ENCODE measurements around the gene SNX4. TPM values are rescaled to one million over a fixed set of nuclear protein-coding genes. Genes with fewer than 3 reads are reported as not detected.

Gene SNX4
- total and polyA plus RNA-seq, 12 donors: 15.8 to 90.4 (median 43.0) TPM

DNA sequence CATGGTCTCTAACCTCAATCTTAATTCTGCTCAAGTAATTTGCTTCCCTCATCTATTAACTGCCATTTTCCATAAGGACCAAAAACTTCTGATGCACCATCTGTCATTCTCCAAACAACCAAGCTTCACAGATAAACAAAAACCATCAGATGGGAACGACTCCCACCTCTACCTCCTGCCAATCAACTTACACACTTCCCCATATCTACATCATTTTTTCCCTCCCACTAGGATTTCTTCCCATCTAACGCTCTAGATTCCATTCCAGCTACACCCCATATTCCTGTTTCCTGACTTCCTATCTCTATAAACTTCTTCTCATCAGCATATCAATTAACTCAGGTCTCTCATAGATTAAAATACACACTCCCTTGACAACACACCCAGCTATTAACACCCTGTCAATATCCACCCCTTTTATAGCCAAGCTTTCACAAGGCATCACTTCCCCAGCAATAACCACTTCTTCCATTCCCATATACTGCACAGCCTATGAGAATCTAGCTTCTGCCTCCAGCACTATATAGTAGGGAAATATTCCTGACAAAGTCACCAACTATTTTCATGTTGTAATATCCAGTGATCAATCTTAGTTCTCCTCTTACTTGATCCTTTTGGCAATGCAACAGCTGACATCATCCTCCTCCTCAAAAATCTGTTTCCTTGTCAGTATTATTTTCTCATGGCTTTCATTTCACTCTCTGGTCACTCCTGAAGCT, 39.2 kb downstream of the SNX4 start:
- 83 to 91% (median 89%) methylated on average over 2 of the region's 2 CpGs for WGBS, 4 donors
- H3K9me3 ChIP-seq (replicated peaks in 1 of 3): no peaks in the 10 kb centered on the region
- intact Hi-C loops (cut with DNase I): no loop called here
- DNase-seq: no peak
- TF ChIP-seq, protein P1, sequence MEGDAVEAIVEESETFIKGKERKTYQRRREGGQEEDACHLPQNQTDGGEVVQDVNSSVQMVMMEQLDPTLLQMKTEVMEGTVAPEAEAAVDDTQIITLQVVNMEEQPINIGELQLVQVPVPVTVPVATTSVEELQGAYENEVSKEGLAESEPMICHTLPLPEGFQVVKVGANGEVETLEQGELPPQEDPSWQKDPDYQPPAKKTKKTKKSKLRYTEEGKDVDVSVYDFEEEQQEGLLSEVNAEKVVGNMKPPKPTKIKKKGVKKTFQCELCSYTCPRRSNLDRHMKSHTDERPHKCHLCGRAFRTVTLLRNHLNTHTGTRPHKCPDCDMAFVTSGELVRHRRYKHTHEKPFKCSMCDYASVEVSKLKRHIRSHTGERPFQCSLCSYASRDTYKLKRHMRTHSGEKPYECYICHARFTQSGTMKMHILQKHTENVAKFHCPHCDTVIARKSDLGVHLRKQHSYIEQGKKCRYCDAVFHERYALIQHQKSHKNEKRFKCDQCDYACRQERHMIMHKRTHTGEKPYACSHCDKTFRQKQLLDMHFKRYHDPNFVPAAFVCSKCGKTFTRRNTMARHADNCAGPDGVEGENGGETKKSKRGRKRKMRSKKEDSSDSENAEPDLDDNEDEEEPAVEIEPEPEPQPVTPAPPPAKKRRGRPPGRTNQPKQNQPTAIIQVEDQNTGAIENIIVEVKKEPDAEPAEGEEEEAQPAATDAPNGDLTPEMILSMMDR (IDR thresholded peaks at IDR 0.05): no peak
- no peak for TF ChIP-seq POLR2A (IDR thresholded peaks at IDR 0.05)
- no peaks in the 10 kb centered on the region for H3K4me1 ChIP-seq (replicated peaks in 1 of 2)
- no peaks in the 10 kb centered on the region for H3K27me3 ChIP-seq
- H3K36me3 ChIP-seq (replicated peaks in 1 of 2): peaks cover 0 to 13% of the 10 kb centered on the region in 2 donors
- no peak overlapping the region for H3K4me3 ChIP-seq
- H3K27ac ChIP-seq: no peak overlapping the region

DNA sequence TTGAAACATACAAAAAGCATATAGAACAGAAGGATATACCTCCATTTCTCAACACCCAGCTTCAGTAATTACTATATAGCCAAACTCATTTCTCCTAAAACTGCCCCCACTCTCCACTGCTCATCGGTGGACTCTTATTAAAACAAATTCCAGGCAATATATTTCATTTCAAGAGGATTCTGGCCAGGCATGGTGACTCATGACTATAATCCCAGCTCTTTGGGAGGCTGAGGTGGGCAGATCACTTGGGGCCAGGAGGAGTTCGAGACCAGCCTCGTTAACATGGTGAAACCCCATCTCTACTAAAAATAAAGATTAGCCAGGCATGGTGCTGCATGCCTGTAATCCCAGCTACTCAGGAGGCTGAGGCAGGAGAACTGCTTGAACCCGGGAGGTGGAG, 40.9 kb downstream of the SNX4 start:
- no peak overlapping the region for H3K4me3 ChIP-seq
- intact Hi-C loops (cut with DNase I): no loop called here
- WGBS, 4 donors: 93 to 99% (median 94%) methylated on average over 4 of the region's 4 CpGs

GRCh38 chr3:125478326-125478725, 41.7 kb downstream of the SNX4 start:
- no peak for TF ChIP-seq POLR2A (IDR thresholded peaks at IDR 0.05)
- TF ChIP-seq, protein P1 (IDR thresholded peaks at IDR 0.05): no peak
- Histone ChIP-seq H3K27me3 (no peaks in the 10 kb centered on the region), H3K36me3 (replicated peaks in 1 of 2) (peaks cover 0 to 31% of the 10 kb centered on the region in 2 donors), H3K4me3 (no peak overlapping the region), H3K4me1 (replicated peaks in 1 of 2) (no peaks in the 10 kb centered on the region), H3K9me3 (replicated peaks in 1 of 3) (no peaks in the 10 kb centered on the region), H3K27ac (no peak overlapping the region)
- 84 to 93% (median 85%) methylated on average over 2 of the region's 2 CpGs for WGBS, 4 donors
- intact Hi-C loops (cut with DNase I): no loop called here
- no peak for DNase-seq

More for the DNA sequence above, 40.9 kb downstream of the SNX4 start:
- H3K4me1 ChIP-seq (replicated peaks in 1 of 2): no peaks in the 10 kb centered on the region
- peaks cover 0 to 24% of the 10 kb centered on the region in 2 donors for H3K36me3 ChIP-seq (replicated peaks in 1 of 2)
- no peak for TF ChIP-seq POLR2A (IDR thresholded peaks at IDR 0.05)
- TF ChIP-seq, protein P1 (IDR thresholded peaks at IDR 0.05): no peak
- no peaks in the 10 kb centered on the region for H3K27me3 ChIP-seq
- no peak for DNase-seq
- H3K27ac ChIP-seq: no peak overlapping the region
- no peaks in the 10 kb centered on the region for H3K9me3 ChIP-seq (replicated peaks in 1 of 3)

DNA sequence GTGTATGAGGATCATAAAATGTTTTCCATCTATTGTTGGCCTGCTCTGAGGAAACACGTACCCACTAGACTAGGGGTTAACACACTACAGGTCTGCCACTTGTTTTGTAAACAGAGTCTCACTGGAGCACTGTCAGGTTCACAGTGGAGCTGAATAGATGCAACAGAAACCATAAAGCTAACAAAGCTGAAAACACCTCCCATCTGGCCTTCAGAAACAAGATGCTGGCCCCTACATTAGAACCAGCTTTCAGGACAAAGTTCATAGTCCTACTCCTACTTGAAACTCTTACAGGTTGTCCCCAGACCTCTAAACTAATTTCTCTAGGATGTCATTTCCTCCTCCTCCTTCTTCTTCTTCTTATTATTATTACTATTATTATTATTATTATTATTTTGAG, 42.3 kb downstream of the SNX4 start:
- WGBS, 4 donors: 91 to 100% (median 96%) methylated on average over 1 of the region's 1 CpG
- TF ChIP-seq, protein P1 (IDR thresholded peaks at IDR 0.05): no peak
- TF ChIP-seq POLR2A (IDR thresholded peaks at IDR 0.05): no peak

More for the DNA sequence above, 42.3 kb downstream of the SNX4 start:
- H3K9me3 ChIP-seq (replicated peaks in 1 of 3): no peaks in the 10 kb centered on the region
- no peak for DNase-seq
- no peaks in the 10 kb centered on the region for H3K4me1 ChIP-seq (replicated peaks in 1 of 2)
- peaks cover 0 to 31% of the 10 kb centered on the region in 2 donors for H3K36me3 ChIP-seq (replicated peaks in 1 of 2)
- no peaks in the 10 kb centered on the region for H3K27me3 ChIP-seq
- intact Hi-C loops (cut with DNase I): no loop called here
- no peak overlapping the region for H3K4me3 ChIP-seq
- no peak overlapping the region for H3K27ac ChIP-seq

All from adrenal gland (tissue), 12 donors.